ENCODE data around the gene ST6GALNAC4.

Gene ST6GALNAC4

GRCh38 chr9:127918183-127919107 is 1.6 kb upstream of the ST6GALNAC4 start:
- TF ChIP-seq POLR2A (IDR thresholded peaks at IDR 0.05; ENCODE audit: low read depth, low read length) (no peak), TAF1 (IDR thresholded peaks at IDR 0.05; ENCODE audit: low read depth, low read length) (no peak), POU2F2 (IDR thresholded peaks at IDR 0.05; ENCODE audit: low read depth, low read length) (no peak), POLR2AphosphoS5 (IDR thresholded peaks at IDR 0.05; ENCODE audit: low read depth, low read length) (no peak), PAX5 (IDR thresholded peaks at IDR 0.05; ENCODE audit: insufficient read depth, low read length, severe bottlenecking) (no peak), SPI1 (IDR thresholded peaks at IDR 0.05; ENCODE audit: low read depth, low read length) (no peak)
- FAIRE-seq: no peak
- no peak for DNase-seq (ENCODE audit: insufficient read length, low spot score)

DNA sequence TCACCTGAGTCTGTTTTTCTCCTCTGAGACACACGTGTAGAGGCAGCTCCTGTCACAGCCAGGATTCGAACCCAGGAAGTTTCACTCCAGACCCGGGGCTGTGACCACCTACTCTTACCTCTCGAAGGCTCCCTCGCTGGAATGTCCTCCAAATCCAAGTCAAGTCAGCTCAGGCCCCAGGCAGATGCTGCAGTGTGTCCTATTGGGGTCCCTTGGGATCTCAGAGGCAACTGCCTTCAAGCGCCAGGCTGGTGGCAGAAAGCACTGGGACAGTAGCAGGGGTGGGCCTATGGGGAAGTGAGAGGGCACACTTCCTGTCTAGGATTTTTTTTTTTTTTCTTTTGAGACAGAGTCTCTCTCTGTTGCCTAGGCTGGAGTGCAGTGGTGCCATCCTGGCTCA is 762 bp upstream of the ST6GALNAC4 start:
- FAIRE-seq: no peak
- no peak for DNase-seq (ENCODE audit: insufficient read length, low spot score)
- no peak for TF ChIP-seq POLR2A (IDR thresholded peaks at IDR 0.05; ENCODE audit: low read depth, low read length)
- TF ChIP-seq POU2F2 (IDR thresholded peaks at IDR 0.05; ENCODE audit: low read depth, low read length): no peak
- TF ChIP-seq SPI1 (IDR thresholded peaks at IDR 0.05; ENCODE audit: low read depth, low read length): peak; percentile 82
- TF ChIP-seq PAX5 (IDR thresholded peaks at IDR 0.05; ENCODE audit: insufficient read depth, low read length, severe bottlenecking): no peak

DNA sequence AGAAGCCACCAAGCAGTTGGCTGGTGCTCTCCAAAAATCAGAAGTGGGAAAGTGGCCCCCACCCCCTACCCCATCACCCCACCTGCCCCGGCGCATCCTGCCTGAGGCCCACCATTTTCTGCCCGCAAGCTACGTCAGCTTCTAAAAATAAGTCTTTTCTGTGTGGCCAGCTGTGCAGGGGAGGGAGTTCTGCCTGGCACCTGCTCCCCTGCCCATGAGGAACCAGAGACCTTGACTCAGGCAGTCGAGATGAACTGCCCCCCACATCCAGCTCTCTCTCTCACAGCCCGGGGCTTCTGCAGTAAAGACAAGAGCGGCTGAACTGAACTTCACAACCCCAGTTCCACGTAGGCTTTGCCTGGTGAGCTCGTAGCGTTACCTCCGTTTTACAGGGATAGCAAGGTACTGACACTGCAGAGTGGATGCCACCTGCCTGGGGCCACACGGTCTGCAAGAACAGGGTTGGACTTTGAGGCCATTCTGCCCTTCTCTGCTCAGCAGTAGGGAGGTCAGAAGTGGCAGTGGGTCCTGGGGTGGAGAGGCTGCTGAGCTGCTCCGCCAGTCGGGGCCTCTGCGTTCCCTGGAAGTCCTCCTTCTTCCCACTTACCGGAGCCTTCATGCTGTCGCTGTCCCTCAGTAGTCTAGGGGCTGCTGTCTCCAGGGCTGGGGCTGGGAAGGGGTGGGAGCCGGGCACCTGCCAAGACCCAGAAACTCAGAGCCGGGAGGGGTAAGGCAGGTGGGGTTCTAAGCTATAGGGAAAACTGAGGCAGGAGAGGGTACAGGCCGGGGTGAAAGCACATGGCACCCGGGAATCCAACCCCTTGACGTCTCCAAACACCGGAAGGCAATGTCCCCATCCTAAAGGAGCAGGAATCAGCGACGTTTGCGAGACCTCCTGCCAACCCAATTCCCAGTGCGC is 781 bp downstream of the ST6GALNAC4 start:
- DNase-seq (ENCODE audit: insufficient read length, low spot score) (peak; percentile 45), FAIRE-seq (peak; percentile 76)
- TF ChIP-seq SPI1 (IDR thresholded peaks at IDR 0.05; ENCODE audit: low read depth, low read length): no peak
- peak; percentile 73 for TF ChIP-seq POLR2A (IDR thresholded peaks at IDR 0.05; ENCODE audit: low read depth, low read length)
- TF ChIP-seq TAF1 (IDR thresholded peaks at IDR 0.05; ENCODE audit: low read depth, low read length): peak; percentile 56; the same call in 1 of the 2 replicates
- TF ChIP-seq PAX5 (IDR thresholded peaks at IDR 0.05; ENCODE audit: insufficient read depth, low read length, severe bottlenecking): peak; percentile 28
- peak; percentile 59; the same call in 1 of the 2 replicates for TF ChIP-seq POLR2AphosphoS5 (IDR thresholded peaks at IDR 0.05; ENCODE audit: low read depth, low read length)
- TF ChIP-seq POU2F2 (IDR thresholded peaks at IDR 0.05; ENCODE audit: low read depth, low read length): no peak

DNA sequence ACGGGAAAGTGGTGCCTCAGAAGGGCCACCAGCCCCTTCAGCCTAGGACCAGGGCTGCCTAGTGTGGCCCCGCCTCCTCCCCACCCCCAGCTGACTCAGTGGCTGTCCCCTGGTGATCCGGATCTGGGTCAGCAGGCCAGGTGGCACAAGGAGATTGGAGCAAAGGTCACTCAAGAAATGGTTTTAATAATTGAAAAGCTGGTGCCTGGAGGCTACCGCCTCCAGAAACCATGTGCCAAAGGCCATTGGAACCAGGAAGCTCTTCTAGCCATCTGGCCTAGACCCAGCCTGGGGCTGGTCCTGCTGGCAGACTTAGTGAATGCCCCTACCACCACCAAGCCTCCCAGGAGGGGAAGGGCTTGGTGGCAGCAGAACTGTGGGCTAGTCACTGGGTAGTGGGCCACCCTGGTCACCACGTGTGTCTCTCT is 1.5 kb downstream of the ST6GALNAC4 start:
- TF ChIP-seq POLR2AphosphoS5 (IDR thresholded peaks at IDR 0.05; ENCODE audit: low read depth, low read length): no peak
- no peak for TF ChIP-seq PAX5 (IDR thresholded peaks at IDR 0.05; ENCODE audit: insufficient read depth, low read length, severe bottlenecking)
- no peak for TF ChIP-seq SPI1 (IDR thresholded peaks at IDR 0.05; ENCODE audit: low read depth, low read length)
- no peak for TF ChIP-seq POLR2A (IDR thresholded peaks at IDR 0.05; ENCODE audit: low read depth, low read length)
- no peak for TF ChIP-seq TAF1 (IDR thresholded peaks at IDR 0.05; ENCODE audit: low read depth, low read length)
- TF ChIP-seq POU2F2 (IDR thresholded peaks at IDR 0.05; ENCODE audit: low read depth, low read length): no peak
- no peak for DNase-seq (ENCODE audit: insufficient read length, low spot score)
- FAIRE-seq: no peak

DNA sequence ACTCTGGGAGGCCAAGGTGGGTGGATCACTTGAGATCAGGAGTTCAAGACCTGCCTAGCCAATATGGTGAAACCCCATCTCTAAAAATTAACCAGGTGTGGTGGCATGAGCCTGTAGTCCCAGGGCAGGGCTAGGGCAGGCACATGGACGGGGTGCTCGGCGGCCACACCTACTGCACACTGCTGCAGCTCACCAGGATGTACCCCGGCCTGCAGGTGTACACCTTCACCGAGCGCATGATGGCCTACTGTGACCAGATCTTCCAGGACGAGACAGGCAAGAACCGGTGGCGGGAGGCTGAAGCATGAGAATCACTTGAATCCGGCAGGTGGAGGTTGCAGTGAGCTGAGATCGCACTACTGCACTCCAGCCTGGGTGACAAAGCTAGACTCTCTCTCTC is 3.2 kb downstream of the ST6GALNAC4 start:
- FAIRE-seq (no peak), DNase-seq (ENCODE audit: insufficient read length, low spot score) (no peak)
- TF ChIP-seq POLR2AphosphoS5 (IDR thresholded peaks at IDR 0.05; ENCODE audit: low read depth, low read length) (no peak), TAF1 (IDR thresholded peaks at IDR 0.05; ENCODE audit: low read depth, low read length) (no peak), PAX5 (IDR thresholded peaks at IDR 0.05; ENCODE audit: insufficient read depth, low read length, severe bottlenecking) (no peak), SPI1 (IDR thresholded peaks at IDR 0.05; ENCODE audit: low read depth, low read length) (no peak), POLR2A (IDR thresholded peaks at IDR 0.05; ENCODE audit: low read depth, low read length) (no peak), POU2F2 (IDR thresholded peaks at IDR 0.05; ENCODE audit: low read depth, low read length) (no peak)

GRCh38 chr9:127912882-127913281 is 4.0 kb downstream of the ST6GALNAC4 start:
- no peak for FAIRE-seq
- no peak for TF ChIP-seq TAF1 (IDR thresholded peaks at IDR 0.05; ENCODE audit: low read depth, low read length)
- no peak for TF ChIP-seq SPI1 (IDR thresholded peaks at IDR 0.05; ENCODE audit: low read depth, low read length)
- DNase-seq (ENCODE audit: insufficient read length, low spot score): no peak

- no peak for TF ChIP-seq POLR2A (IDR thresholded peaks at IDR 0.05; ENCODE audit: low read depth, low read length)
- TF ChIP-seq POU2F2 (IDR thresholded peaks at IDR 0.05; ENCODE audit: low read depth, low read length): no peak
- no peak for TF ChIP-seq TAF1 (IDR thresholded peaks at IDR 0.05; ENCODE audit: low read depth, low read length)
- TF ChIP-seq PAX5 (IDR thresholded peaks at IDR 0.05; ENCODE audit: insufficient read depth, low read length, severe bottlenecking): no peak
- no peak for TF ChIP-seq SPI1 (IDR thresholded peaks at IDR 0.05; ENCODE audit: low read depth, low read length)
- TF ChIP-seq POLR2AphosphoS5 (IDR thresholded peaks at IDR 0.05; ENCODE audit: low read depth, low read length): no peak
- DNase-seq (ENCODE audit: insufficient read length, low spot score) (no peak), FAIRE-seq (no peak)
Observed at GRCh38 chr9:127912296-127912695, 4.5 kb downstream of the ST6GALNAC4 start.

GRCh38 chr9:127910613-127911205 is 6.1 kb downstream of the ST6GALNAC4 start:
- no peak for DNase-seq (ENCODE audit: insufficient read length, low spot score)
- TF ChIP-seq SPI1 (IDR thresholded peaks at IDR 0.05; ENCODE audit: low read depth, low read length): no peak
- TF ChIP-seq TAF1 (IDR thresholded peaks at IDR 0.05; ENCODE audit: low read depth, low read length): no peak
- TF ChIP-seq POLR2A (IDR thresholded peaks at IDR 0.05; ENCODE audit: low read depth, low read length): no peak
- no peak for TF ChIP-seq PAX5 (IDR thresholded peaks at IDR 0.05; ENCODE audit: insufficient read depth, low read length, severe bottlenecking)
- FAIRE-seq: no peak

- no peak for FAIRE-seq
- DNase-seq (ENCODE audit: insufficient read length, low spot score): no peak
- TF ChIP-seq PAX5 (IDR thresholded peaks at IDR 0.05; ENCODE audit: insufficient read depth, low read length, severe bottlenecking) (no peak), TAF1 (IDR thresholded peaks at IDR 0.05; ENCODE audit: low read depth, low read length) (no peak), POU2F2 (IDR thresholded peaks at IDR 0.05; ENCODE audit: low read depth, low read length) (no peak), SPI1 (IDR thresholded peaks at IDR 0.05; ENCODE audit: low read depth, low read length) (no peak), POLR2AphosphoS5 (IDR thresholded peaks at IDR 0.05; ENCODE audit: low read depth, low read length) (no peak), POLR2A (IDR thresholded peaks at IDR 0.05; ENCODE audit: low read depth, low read length) (no peak)
Observed at GRCh38 chr9:127909839-127910273, 7.0 kb downstream of the ST6GALNAC4 start.
